ENCODE measurements around the gene LCN6. TPM values are rescaled to one million over a fixed set of nuclear protein-coding genes. Genes with fewer than 3 reads are reported as not detected.

Gene LCN6
- total and polyA plus RNA-seq, 9 of the 15 experiments (the other 6 are each of a cell fraction or from before 2014, with no cell fraction given): 0.10 to 0.45 (median 0.37) TPM; not detected in 5

DNA sequence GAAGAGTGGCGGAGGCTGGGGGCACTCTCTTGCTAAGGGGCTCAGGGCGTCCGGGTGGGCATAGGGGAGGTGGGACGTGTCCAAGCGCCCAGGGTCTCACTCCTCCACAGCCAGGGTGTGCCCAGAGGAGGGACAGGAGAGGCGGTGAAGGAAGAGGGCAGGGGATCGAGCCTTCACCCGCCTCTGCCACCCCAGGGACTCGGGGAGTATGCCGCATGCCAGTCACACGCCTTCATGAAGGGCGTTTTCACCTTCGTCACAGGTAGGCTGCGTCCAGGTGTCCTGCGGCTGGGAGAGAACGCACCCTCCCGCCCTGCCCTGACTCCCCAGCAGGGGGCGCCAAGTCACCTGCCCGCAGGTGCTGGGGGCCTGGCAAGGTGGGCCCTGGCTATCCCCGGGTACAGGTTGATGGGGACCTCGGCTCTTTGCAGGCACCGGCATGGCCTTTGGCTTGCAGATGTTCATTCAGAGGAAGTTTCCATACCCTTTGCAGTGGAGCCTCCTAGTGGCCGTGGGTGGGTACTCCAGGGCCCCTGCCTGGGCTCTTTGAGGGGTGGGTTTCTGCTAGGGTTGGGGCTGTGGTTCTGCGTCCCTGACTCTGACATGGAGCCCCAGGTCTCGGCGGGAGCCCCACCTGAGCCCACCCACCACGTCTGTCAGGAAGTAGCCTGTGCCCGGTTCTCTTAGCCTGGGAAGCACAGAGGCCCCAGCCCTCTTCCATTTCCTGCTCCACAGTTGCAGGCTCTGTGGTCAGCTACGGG lies 43.4 kb upstream of the LCN6 start (continued):
- TF ChIP-seq, protein P1, sequence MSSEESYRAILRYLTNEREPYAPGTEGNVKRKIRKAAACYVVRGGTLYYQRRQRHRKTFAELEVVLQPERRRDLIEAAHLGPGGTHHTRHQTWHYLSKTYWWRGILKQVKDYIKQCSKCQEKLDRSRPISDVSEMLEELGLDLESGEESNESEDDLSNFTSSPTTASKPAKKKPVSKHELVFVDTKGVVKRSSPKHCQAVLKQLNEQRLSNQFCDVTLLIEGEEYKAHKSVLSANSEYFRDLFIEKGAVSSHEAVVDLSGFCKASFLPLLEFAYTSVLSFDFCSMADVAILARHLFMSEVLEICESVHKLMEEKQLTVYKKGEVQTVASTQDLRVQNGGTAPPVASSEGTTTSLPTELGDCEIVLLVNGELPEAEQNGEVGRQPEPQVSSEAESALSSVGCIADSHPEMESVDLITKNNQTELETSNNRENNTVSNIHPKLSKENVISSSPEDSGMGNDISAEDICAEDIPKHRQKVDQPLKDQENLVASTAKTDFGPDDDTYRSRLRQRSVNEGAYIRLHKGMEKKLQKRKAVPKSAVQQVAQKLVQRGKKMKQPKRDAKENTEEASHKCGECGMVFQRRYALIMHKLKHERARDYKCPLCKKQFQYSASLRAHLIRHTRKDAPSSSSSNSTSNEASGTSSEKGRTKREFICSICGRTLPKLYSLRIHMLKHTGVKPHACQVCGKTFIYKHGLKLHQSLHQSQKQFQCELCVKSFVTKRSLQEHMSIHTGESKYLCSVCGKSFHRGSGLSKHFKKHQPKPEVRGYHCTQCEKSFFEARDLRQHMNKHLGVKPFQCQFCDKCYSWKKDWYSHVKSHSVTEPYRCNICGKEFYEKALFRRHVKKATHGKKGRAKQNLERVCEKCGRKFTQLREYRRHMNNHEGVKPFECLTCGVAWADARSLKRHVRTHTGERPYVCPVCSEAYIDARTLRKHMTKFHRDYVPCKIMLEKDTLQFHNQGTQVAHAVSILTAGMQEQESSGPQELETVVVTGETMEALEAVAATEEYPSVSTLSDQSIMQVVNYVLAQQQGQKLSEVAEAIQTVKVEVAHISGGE (CRISPR knock-in tag; IDR thresholded peaks at IDR 0.05): peak in 1 of 3 experiments; percentile 43; a peak in 1 of 6 replicates
- TF ChIP-seq TSC22D4 (tag; IDR thresholded peaks at IDR 0.05) (no peak), HBP1 (CRISPR knock-in tag; IDR thresholded peaks at IDR 0.05) (no peak), CBX3 (IDR thresholded peaks at IDR 0.05; ENCODE audit: borderline replicate concordance in 1 of 2, low read length in 2 of 2) (no peak; a peak in 1 of 3 replicates), ZNF57 (CRISPR knock-in tag; IDR thresholded peaks at IDR 0.05) (no peak), MAFG (tag; conservative IDR thresholded peaks at IDR 0.05) (no peak), DIDO1 (tag; IDR thresholded peaks at IDR 0.05; ENCODE audit: low read depth) (no peak), FOXK2 (conservative IDR thresholded peaks at IDR 0.05 in 1 of 2, IDR thresholded peaks at IDR 0.05 in 1 of 2; ENCODE audit: low read depth in 2 of 2) (no peak), TBP (optimal IDR thresholded peaks at IDR 0.05; ENCODE audit: low read depth, low read length) (no peak), SMAD2 (IDR thresholded peaks at IDR 0.05; ENCODE audit: low read depth, low read length) (no peak), NEUROD1 (IDR thresholded peaks at IDR 0.05; ENCODE audit: borderline replicate concordance, low read depth, low read length, partially characterized antibody) (no peak), ZNF263 (CRISPR knock-in tag; IDR thresholded peaks at IDR 0.05; ENCODE audit: borderline replicate concordance) (peak; percentile 59; the same call in 1 of the 2 replicates), SMARCC2 (IDR thresholded peaks at IDR 0.05; ENCODE audit: low read depth) (no peak), NR2C1 (IDR thresholded peaks at IDR 0.05) (no peak), NR2C1 (tag; IDR thresholded peaks at IDR 0.05) (no peak), ZNF780A (CRISPR knock-in tag; IDR thresholded peaks at IDR 0.05) (no peak), CHD4 (IDR thresholded peaks at IDR 0.05; ENCODE audit: insufficient read depth, insufficient replicate concordance, low read depth, low read length, poor library complexity, severe bottlenecking) (no peak), ZNF239 (CRISPR knock-in tag; IDR thresholded peaks at IDR 0.05) (no peak), EP300 (IDR thresholded peaks at IDR 0.05; ENCODE audit: low read length) (no peak), SAFB2 (IDR thresholded peaks at IDR 0.05; ENCODE audit: borderline replicate concordance, low read depth, low read length, severe bottlenecking) (no peak), MCM2 (IDR thresholded peaks at IDR 0.05; ENCODE audit: low read depth) (no peak), NR0B1 (IDR thresholded peaks at IDR 0.05; ENCODE audit: partially characterized antibody) (no peak)

All from K562 (cell line).